Tongue (tissue), 2 donors: Measurements from ENCODE around the gene OLIG3. TPM values are rescaled to one million over a fixed set of nuclear protein-coding genes. Genes with fewer than 3 reads are reported as not detected.

ENCODE experiments used
- DNase-seq: peaks from one replicate; pipeline ENCODE4 v3.0.0-alpha.2; 2015
- total RNA-seq: library from RNA; depleted of rRNA; stranded (reverse); fragments of >200 nt; gene quantifications from one replicate; pipeline ENCODE4 v1.2.3, GENCODE V29; 2014

Gene OLIG3
- total RNA-seq, 1 donor from 2014 or later, result not detected

DNA sequence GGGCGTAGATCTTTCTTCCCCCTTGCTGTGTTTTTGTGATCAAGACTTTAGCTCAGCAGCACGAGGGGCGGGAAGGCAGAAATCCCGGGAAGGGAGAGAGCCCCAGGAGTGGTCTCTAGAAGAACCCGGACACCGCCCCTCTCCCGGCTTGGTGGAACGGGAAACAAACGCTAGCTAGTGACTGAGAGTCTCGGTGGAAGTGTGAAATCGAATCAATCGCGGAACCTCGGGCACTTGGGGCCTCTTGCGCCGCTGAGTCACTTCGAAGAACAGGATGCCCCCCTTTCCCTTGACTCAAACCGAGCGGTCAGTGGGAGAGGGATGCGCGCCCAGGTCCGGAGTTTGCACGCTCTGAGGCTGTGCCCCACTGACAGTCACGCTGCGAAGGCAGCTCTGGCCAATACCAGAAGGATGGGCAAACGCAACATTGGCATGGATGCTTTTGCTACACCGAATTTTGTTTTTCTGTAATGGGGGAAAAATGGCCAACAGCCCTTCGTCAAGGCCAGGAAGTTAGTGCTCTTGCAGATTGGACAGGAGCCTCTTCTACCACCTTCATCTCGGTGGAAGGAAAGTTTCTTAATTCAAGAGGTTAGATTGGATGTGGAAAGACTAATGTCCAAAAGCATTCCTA, 1.6 kb upstream of the OLIG3 start:
- peak; percentile 37 for DNase-seq

DNA sequence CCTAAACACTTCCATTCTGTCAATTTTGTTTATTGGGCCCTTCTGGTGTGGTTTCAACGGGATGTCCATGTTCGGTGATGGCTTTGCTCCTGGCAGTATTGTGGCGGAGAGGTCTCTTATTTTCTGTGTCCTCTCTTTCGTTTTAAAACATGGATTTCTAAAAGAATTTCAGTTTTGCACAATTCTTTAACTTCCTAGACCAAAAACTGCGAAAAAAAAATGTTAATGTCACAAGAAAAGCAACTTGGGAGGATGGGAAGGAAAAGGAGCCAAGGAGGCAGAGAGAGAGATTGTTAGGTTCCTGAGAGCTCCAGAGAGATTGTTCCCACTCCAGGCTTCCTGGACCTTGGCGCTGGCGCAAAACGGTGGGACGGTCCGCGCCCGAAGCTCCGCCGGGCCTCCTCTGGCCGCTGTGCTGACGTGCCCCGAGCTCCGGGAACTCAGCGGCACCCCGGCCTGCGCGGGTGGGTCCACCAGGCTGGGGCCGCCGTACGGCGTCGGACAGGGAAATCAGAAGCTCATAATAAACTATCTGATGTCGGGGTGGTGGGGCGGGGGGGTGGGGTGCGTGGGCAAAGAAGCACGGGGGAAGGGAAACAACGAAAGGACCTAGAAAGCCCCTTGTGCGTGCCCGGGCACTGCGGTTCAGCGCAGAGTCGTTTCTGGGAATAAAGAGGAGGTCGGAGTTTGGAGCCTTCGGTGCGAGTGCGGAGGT, 951 bp upstream of the OLIG3 start:
- DNase-seq, result peak; percentile 28

DNA sequence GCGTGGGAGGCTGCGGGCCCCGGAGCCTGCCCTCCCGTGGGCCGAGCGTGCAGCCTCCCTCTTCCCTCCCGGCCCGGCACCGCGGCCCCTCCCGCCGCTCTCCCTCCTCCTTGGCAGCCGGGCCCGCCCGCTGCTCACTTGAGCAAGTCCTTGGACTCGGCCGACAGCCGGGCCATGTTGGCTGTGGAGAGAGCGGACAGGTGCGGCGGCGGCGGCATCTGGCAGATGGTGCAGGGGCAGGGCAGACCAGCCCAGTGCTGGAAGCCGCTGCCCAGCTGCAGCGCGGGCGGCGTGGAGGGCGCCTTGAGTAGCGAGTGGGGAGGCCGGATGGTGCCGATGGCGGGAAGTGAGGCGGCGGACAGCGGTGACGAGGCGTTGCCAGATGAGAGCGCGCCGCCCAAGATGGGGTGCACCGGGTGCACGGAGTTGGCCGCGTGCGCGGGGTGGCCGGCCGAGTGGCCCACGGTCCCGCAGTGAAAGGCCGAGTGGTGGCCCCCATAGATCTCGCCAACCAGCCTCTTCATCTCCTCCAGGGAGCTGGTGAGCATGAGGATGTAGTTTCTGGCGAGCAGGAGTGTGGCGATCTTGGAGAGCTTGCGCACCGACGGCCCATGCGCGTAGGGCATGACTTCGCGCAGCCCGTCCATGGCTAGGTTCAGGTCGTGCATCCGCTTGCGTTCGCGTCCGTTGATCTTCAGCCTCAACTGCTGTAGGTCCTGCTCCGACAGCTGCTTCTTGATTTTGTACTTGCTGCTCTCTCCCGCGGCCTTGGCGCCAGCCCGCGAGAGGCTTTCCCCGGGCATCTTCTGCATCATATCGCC, 766 bp downstream of the OLIG3 start:
- peak; percentile 69 for DNase-seq

DNA sequence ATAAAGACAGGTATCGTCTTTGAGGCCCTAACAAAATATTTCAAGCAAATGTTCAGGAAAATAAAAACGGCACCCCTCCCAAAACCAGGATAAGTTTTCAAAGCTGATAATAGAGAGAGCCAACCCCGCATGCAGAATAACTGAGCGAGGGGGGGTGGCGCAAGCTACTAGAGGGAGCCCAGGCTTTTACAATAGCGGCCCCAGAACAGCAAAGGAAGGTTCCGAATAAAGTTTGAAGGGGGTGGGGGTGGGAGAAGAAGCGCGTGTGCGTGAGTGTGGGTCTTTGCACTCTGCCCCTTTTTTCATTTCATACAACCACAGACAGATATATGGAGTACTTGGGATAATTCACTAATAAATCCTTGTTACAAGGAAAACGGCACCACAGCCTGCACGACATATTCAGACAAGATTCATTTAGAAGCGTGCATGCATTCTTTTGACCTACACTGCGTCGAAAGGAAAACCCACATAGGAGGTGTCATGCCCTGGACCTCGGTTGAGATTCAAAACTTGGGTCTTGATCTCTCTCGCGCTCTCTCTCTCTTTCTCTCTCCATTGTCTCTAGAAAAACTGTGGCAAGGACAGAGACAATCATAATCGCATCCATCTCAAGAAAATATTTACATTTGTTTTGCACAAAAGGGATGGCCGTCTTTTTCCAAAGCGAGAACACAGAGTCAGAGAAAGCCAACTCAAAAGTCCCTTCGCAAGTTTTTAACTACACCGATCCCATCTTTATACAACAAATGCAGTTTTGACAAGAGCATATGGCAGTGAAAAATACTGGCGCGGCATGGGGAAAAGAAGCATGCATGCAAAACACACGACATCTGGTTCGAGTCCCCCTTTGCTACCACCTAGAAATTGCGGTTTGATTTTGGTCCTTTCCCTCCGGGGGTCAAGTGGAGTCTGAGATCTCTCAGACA, 1.6 kb downstream of the OLIG3 start:
- no peak for DNase-seq

DNA sequence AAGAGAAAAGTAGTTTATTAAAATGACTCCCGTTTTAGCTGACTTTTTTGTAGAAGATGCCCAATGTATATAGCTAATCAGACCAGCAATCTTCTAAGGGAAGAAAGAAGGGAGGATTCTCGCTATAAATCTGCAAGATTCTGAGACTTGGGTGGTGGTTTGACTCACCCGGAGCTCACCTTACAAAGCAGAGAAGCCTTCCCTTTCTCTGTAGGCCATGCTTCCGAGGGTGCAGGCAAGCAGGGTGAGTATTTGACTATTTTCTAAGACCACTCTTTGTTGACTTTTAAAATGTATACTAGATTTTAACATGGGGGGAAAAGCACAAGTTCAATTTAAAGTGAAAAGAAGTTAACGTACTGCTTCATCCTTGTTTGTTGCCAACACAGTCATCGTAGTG, 2.7 kb downstream of the OLIG3 start:
- DNase-seq, result peak; percentile 1

DNA sequence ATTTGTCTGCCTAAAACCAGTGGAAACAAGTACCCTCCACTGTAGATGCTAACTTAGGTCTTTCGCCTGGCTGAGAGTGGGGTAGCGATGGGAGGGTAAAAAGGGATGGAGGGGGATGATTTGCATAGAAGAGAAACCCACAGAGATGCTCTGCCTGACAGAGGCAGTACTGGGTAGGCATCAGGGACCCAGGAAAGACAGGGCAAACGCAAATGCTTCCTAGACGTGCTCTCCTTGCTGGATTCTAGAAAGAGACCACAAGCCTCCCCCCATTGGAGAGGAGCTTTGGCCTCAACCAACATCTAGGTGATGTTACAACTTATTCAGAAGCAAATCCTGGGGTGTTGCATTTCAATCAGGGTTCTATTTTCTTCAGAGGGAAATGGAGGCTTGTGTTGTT, 3.2 kb downstream of the OLIG3 start:
- peak; percentile 0 for DNase-seq

DNA sequence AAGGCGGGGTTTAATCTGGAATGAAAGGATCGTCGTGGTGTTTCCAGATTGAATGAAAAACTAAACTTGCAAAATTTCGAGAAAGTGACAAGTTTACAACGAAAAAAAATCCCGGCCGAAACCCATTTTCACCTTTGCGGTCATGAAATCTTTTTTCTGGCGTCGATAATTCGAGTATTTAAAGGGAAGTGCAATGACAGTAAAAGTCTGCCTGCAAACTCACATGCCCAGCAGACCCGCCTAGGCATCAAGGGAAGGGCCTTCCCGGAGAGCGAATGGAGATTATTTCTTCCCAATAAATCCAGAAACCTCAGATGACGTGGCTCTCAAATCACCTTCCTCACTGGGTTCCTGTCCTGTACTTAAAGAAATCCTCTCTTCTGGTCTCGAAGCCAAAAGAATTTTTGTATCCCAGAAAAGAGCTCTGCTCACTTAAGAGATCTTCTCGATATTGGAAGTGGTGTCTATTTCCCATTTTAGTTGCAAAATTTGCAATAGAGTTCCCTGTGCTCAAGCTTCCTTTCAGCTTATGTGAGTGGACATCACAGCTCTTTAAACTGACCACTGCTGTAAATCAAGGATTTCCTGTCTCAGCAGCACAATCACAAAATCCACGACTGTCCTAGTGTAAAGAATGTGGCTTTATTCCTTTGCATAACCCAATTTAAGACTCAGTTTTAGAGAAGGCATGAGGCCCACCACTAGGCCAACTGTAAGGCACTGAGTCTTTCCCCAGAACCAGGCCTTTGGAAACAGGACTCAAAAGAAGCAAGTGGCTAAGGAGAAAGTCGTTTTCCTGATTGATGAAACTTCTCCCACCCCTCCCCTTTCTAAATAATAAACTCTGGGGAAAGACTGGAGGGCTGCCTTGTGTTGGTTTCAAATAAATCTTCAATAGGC, 3.9 kb downstream of the OLIG3 start:
- DNase-seq, result peak; percentile 13

DNA sequence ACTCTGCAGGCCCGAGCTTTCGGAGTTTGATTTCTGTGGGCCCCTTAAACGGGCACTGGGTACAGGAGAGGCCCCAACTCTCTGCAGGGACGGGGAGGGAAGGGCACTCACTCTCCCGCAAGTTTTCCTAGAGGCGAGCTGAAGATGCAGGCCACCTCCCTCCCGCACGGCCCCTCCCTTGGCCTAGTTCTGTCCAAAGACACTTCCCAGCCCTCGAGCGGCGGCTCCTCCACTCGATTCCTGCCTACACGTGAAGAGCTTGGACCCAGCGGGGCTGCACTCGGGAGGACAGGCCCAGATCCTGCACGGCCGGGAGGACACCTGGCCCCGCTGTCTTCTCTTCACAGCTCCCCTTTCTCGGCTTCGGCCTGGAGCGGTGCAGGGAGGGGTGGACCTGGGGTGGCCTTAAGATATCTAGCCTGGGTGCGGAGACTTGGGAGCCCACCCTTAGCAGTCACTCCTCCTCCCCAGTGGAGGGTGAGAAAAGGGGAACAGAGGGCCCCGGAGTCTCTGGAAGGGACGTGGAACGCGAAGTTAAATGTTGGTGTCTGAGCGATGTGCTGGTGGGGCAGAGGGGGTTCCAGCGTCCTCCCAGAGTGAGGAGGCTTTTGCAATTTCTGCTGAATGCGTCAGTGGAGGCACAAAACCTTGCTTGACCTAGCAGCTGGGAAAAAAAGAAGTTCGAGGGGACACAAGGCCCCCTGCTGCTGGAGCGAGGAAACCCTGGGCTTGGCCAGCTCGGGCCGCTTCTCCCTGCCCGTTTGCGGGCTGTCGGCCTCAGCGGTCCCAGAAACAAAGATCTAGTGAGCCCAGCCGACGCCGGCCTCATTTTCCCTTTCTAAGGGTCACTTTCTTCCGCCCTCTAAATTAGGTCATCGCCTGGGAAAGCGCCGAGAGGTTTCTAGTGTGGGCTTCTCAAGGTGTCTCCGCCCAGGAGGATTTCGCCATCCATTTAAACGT, 4.9 kb downstream of the OLIG3 start:
- peak; percentile 22 for DNase-seq

DNA sequence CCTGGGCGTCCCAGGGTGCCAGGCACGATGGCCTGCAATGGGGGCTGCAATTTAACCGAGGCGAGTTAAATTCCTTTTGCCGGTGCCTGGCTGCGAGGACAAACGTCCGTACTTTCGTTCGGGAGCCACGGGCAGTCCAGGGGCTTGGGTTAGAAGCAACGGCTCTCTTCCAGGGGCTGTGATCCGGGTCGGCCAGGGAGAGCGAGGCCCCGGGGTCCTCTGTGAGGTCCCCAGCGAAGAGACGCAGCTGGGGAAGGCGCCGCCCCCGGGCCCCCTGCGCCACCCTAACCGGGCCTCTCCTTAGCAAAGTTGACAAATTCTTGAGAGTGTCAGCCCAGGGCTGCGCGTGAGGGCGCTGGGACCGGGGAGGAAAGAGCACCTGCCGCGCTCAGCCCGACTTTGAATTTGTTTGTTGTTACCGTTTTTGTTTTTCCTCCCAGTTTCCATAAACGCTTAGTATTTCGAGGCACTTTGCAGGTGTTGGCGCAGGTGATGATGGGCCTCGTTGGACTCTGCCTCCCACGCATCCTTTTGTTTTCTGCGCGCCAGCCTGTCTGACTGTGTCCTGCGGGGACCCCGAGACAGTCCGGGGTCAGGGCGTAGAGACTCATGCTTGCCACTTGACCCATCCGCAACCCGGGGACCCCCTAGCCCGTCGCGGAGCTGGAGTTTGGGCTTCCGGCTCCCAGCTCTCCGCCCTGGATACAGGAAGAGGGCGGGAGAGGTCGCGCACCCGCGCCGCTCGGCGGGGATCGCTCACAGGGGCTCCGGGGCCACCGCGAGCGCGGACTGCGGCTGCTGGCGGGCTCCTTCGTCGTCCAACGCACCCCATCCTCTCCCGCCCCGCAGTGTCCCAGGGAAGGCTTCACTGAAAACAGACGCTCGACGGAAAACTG, 5.8 kb downstream of the OLIG3 start:
- DNase-seq, result peak; percentile 6

DNA sequence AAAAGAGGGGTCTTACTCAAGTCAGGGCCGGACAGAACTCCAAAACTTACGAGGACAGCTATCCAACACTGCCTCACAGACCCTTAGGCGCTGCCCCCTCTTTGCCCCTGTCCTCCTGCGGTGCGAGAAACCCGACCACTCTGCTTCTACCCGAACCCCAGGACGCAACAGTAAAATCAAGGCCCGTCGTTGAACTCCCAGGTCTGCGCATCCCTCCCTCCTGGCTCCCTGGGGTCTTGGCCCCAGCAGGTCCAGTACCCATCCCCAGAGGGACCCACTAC, 6.4 kb downstream of the OLIG3 start:
- DNase-seq, result no peak

DNA sequence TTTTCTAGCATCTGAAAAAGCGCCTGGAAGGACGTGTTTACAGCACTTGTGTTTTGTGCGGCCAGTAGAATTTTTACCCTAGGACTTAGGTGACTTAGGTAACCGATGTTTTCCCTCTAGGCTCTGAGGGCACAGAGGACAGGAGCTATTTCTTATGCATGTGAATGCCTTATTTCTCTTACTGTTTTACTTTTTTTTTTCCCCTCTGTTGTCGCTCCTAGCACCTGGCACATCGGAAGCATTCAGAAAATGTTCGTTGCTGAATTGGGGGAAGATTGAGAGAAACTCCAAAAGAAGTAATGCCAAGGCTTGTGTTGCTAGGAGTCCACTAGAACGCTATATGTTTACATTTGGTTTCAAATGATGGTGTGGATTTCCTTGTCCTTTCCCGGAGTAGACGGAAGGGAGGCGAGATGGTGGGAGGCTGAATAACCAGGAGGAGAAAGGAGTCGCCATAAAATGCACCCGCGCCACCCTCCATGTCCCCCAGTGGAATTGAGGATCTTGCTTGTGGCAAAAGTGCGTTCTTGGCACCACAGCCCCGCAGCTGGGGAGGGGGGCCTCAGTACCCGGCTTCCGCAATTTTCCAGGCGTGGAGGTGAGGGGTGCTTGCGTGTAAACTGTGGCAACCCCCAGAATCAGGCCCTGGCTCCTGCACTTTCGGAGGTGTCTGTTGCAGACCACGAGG, 6.9 kb downstream of the OLIG3 start:
- peak; percentile 2 for DNase-seq

DNA sequence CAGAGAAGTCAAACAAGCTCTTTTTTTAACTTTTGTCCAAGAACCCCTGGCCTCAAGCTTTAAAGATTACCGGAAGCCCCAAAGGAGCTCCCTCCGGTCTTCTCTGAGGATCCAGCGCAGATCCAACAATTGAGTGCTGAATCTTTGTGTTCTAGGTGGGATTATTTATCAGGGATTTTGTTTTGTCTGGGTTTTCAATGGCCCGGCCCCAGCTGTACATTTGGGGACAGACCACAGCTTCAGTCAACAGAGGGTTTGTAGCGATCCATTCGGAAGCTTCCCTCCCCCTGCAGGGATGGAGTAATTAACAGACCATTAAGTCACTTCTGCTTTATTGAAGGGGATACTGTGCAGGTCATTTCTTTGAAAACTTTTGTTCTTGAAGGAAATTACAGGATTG, 7.8 kb downstream of the OLIG3 start:
- DNase-seq, result no peak

DNA sequence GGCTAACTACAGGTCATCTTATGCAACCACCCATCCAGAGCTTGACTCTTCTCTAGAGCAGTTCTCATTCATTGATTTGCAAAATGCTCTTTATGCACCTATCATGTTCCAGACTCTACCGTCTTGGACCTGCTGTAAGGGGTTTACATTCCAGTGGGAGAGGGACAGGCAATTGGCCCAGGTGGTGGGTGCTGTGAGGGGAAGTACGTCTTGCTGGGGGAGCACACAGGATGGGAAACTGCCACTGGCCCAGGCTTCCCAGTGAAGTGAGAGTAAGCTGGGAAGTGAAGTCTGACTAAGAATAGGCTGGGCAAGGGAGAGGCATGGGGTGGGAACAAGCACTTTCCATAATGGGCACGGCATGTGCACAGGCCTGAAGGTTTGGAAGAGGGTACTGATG, 13.8 kb downstream of the OLIG3 start:
- DNase-seq, result no peak

DNA sequence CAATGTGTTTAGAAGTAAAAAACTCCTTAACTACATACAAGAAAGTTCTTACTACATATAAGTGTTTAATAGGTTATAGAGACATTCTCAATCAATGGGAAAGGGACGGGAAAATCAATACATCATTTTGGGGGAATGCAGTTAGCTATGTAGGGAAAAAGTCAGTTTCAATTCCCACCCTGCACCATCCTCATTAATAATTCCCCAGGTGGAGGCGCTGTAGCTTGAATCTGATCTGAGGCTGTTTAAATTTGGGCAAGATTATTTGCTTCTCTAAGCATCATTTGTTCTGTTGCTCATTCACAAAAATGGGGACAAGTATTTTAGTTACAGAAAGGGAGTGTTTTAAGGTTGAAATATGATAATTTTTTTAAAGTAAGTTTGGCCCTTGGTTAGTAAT, 19.1 kb downstream of the OLIG3 start:
- no peak for DNase-seq

DNA sequence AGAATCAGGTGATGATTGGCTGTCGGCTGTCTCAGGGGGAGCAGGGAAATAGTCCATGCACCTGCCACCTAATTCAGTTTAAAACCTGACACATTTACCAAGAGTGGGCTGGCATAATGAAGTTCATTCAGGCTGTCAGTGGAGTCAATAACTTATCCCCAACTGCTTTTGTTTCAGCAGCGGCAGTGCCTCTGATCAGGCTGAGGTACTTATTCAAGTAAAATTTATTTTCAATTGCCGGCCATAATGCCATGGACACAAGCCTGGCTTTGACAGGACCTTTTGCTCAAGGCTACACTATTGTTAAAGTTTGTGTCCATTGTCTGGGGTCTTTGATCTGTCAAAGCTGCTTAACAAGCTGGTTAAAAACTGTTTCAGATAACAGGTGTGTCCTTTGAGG, 20.6 kb downstream of the OLIG3 start:
- no peak for DNase-seq

DNA sequence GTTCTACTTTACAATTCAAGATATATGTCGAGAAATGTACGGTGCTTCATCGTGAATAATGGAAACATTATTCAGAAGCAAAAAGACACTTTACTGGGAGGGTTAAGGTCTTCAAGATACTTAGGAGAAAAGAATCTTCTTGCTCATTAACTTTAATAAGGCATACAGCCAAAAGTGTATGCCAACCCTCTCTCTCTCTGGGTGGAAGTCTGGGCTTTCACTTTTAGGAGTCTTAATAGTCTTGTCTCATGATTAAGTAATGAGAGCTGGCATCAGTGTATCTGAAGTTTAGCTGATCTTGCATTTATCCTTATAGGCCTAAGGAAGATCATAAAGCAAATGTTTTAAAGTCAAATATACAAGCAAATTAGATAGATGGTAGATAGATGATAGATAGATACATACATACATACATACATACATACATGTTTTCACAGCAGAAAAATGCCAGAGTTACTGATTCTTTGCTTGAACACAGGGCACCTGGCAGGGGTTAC, 21.5 kb downstream of the OLIG3 start:
- DNase-seq, result no peak

DNA sequence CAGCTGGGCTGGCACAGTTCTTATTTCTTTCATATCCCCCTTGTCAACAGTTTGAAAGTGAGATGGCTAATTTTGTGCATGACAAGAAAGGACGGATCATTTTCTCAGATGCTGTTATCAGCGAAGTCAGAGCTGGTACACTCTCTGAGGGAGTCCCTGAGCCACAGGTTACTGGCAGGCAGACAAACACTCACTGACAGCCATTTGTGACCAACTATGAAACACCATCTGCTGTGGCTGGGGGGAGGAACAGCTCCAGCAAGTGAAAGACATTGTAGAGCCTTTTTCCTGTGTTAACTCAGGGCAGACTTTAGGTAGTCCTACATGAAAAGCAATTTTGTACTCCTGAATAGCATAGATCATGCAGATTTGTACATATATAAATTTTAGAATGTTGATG, 22.2 kb downstream of the OLIG3 start:
- DNase-seq, result no peak

DNA sequence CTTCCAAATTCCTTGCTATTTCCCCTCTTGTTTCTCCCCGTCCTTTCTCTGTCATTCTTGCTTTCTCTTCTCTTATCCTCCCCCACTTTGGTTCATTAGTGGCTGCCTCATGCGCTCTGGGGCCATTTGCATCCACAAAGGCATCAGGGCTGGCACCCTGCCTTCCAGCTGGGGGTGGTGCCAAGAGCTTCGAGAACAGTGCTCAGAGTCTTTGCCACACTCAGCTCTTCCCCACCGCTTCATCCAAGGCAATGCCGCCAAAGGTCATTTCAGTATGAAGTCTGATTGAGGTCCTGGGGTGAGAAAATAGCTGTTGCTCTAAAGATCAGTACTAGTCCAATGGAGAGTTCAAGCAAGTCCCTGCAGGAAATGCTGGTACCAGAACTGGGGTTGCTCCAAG, 22.7 kb downstream of the OLIG3 start:
- no peak for DNase-seq
